Astrocyte (in vitro differentiated cells and primary cell): Measurements from ENCODE around the gene SVOPL.

Experiments used
- EZH2 ChIP-seq: IDR thresholded peaks from 2 replicates; pipeline ENCODE4 v1.6.1; 2012; ENCODE audit warnings: mild to moderate bottlenecking, low read length, inconsistent platforms; ENCODE audit not compliant: insufficient read depth
- TF ChIP-seq, protein P1 (sequence below): IDR thresholded peaks from 2 replicates; pipeline ENCODE4 v1.5.1; 2011; ENCODE audit warnings: low read depth, mild to moderate bottlenecking, inconsistent platforms, low read length, moderate library complexity; ENCODE audit not compliant: insufficient read depth

DNA sequence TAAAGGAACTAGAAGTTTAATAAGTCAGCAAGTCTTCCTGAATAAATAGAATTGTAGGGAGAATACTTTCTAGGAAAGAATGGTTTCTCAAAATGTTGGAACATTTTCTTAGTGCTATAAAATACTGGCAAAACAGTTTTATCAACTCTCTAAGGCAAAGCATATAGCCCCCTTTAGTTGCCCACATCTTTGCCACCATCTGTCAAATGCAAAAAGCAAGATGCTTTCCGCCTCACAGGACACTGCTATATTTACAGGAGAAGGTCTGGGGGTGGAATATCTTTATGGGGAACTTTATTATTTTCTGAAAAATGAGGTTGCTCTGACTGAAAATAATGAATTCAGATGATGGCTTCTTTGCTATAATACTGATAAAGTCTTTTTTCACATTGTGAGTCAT lies 78.3 kb downstream of the SVOPL start:
- TF ChIP-seq, protein P1, sequence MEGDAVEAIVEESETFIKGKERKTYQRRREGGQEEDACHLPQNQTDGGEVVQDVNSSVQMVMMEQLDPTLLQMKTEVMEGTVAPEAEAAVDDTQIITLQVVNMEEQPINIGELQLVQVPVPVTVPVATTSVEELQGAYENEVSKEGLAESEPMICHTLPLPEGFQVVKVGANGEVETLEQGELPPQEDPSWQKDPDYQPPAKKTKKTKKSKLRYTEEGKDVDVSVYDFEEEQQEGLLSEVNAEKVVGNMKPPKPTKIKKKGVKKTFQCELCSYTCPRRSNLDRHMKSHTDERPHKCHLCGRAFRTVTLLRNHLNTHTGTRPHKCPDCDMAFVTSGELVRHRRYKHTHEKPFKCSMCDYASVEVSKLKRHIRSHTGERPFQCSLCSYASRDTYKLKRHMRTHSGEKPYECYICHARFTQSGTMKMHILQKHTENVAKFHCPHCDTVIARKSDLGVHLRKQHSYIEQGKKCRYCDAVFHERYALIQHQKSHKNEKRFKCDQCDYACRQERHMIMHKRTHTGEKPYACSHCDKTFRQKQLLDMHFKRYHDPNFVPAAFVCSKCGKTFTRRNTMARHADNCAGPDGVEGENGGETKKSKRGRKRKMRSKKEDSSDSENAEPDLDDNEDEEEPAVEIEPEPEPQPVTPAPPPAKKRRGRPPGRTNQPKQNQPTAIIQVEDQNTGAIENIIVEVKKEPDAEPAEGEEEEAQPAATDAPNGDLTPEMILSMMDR = no peak
- no peak for TF ChIP-seq EZH2
